K562 (cell line): Measurements from ENCODE around the gene MSX1. TPM values are rescaled to one million over a fixed set of nuclear protein-coding genes. Genes with fewer than 3 reads are reported as not detected.

Source experiments
- ATAC-seq: fragments of 200-7000 bp; cut with Tn5 transposase; 3 replicates; pipeline ENCODE4 v1.9.1; 2020; ENCODE audit warnings: moderate library complexity
- BruUV-seq: library from RNA; stranded (reverse); fragments of 400-500 nt; replicated peaks from 2 replicates; lab custom pipeline; 2021; lab: Mats Ljungman, UMichigan
- CTCF ChIA-PET: fragments of 300-600 bp; formaldehyde crosslinking; extraction: SDS; loops from one replicate; lab custom pipeline; 2021; ENCODE audit warnings: low intra/inter-chr PET ratio; lab: Yijun Ruan, JAX
- POLR2A ChIA-PET: fragments of 300-600, 350-650 bp; sonication (Branson Sonifier 250); formaldehyde crosslinking; extraction: SDS; loops from one replicate; lab custom pipeline; 2021; ENCODE audit warnings: antibody characterized with exemption, inconsistent platforms; lab: Yijun Ruan, JAX
- DNase-seq, 4 experiments: peaks; one replicate each; pipeline versions ENCODE4 v3.0.0 to v3.0.0-alpha.2; 2011 to 2018; ENCODE audit warnings: low spot score in 3 of 4, mixed read lengths in 3 of 4; ENCODE audit errors: extremely low read depth in 1 of 4
- FAIRE-seq: peaks from 2 replicates; lab custom pipeline; 2011; peaks lifted over from hg19 to GRCh38; lab: Jason Lieb, UNC
- H2AFZ ChIP-seq: 2 replicates; pipeline ENCODE4 v1.6.0; 2011; ENCODE audit warnings: low read depth, low read length, control low read depth, inconsistent platforms
- H3K27ac ChIP-seq: fragments of 200-600 bp; 3 replicates; pipeline ENCODE4 v1.8.0; 2011; ENCODE audit warnings: low read depth, mild to moderate bottlenecking, control low read depth, inconsistent platforms, low read length, moderate library complexity, mixed read lengths; ENCODE audit errors: extremely low read depth
- H3K27me3 ChIP-seq, 2 experiments: fragments of 300-600 bp in 1 of 2; 2 replicates in 1 of 2; 3 replicates in 1 of 2; pipeline versions ENCODE4 v1.6.0 to v1.8.0; 2011; ENCODE audit warnings: inconsistent platforms in 2 of 2, low read length in 2 of 2, mild to moderate bottlenecking in 1 of 2, mixed read lengths in 1 of 2, moderate library complexity in 1 of 2; ENCODE audit not compliant: control insufficient read depth in 2 of 2, insufficient read depth in 2 of 2
- H3K36me3 ChIP-seq: fragments of 300-600 bp; 3 replicates; pipeline ENCODE4 v1.8.0; 2011; ENCODE audit warnings: mild to moderate bottlenecking, low read length, inconsistent platforms; ENCODE audit not compliant: control insufficient read depth, insufficient read depth
- H3K4me1 ChIP-seq, 2 experiments: fragments of 200-600 bp in 1 of 2; replicated peaks in 1 of 2; 2 replicates in 1 of 2; 3 replicates in 1 of 2; pipeline versions ENCODE4 v1.5.1 to v1.8.0; 2011; ENCODE audit warnings: inconsistent platforms in 2 of 2, low read length in 2 of 2, mild to moderate bottlenecking in 1 of 2, mixed read lengths in 1 of 2, moderate library complexity in 1 of 2; ENCODE audit not compliant: control insufficient read depth in 2 of 2, insufficient read depth in 2 of 2
- H3K4me2 ChIP-seq: 2 replicates; pipeline ENCODE4 v1.6.1; 2011; ENCODE audit warnings: low read length, control low read depth, inconsistent platforms, mixed read lengths; ENCODE audit not compliant: insufficient read depth
- H3K4me3 ChIP-seq: fragments of 200-600 bp; sonication (generic), shearing (Covaris generic); 2 replicates; pipeline ENCODE4 v1.5.1; 2016; ENCODE audit warnings: control low read depth, inconsistent platforms
- H3K79me2 ChIP-seq: fragments of 200-600 bp; 3 replicates; pipeline ENCODE4 v1.8.0; 2011; ENCODE audit warnings: low read length, inconsistent platforms; ENCODE audit not compliant: control insufficient read depth, insufficient read depth
- H3K9ac ChIP-seq, 2 experiments: 2 replicates each; pipeline versions ENCODE4 v1.6.0 to v1.6.1; 2011; ENCODE audit warnings: low read depth in 2 of 2, low read length in 2 of 2, control low read depth in 1 of 2, inconsistent platforms in 1 of 2, mild to moderate bottlenecking in 1 of 2, mixed read lengths in 1 of 2; ENCODE audit not compliant: insufficient read depth in 1 of 2
- H3K9me1 ChIP-seq: one replicate; pipeline ENCODE4 v1.6.0; 2011; ENCODE audit warnings: inconsistent platforms, mild to moderate bottlenecking, low read length, moderate library complexity; ENCODE audit not compliant: control insufficient read depth, insufficient read depth
- H3K9me3 ChIP-seq: replicated peaks from 2 replicates; pipeline ENCODE4 v1.5.1; 2011; ENCODE audit warnings: low read depth, low read length, inconsistent platforms; ENCODE audit not compliant: control insufficient read depth, insufficient read depth
- H4K20me1 ChIP-seq: replicated peaks from 2 replicates; pipeline ENCODE4 v1.6.1; 2011; ENCODE audit warnings: low read length, inconsistent platforms, mixed read lengths; ENCODE audit not compliant: control insufficient read depth, insufficient read depth
- EZH2 ChIP-seq: IDR thresholded peaks from 2 replicates; pipeline ENCODE4 v1.6.1; 2012; ENCODE audit warnings: low read depth, mild to moderate bottlenecking, inconsistent platforms, low read length, borderline replicate concordance
- HDGF ChIP-seq: fragments of 450-650 bp; IDR thresholded peaks from 2 replicates; pipeline ENCODE4 v1.6.1; 2016
- NEUROD1 ChIP-seq: fragments of 150-350 bp; IDR thresholded peaks from 2 replicates; pipeline ENCODE4 v1.6.1; 2014; ENCODE audit warnings: borderline replicate concordance, low read length, low read depth; ENCODE audit not compliant: partially characterized antibody
- NKRF ChIP-seq: fragments of 450-650 bp; IDR thresholded peaks from 2 replicates; pipeline ENCODE4 v1.6.1; 2016; ENCODE audit warnings: borderline replicate concordance
- SETDB1 ChIP-seq: IDR thresholded peaks from one replicate; pipeline ENCODE4 v1.6.1; 2012; ENCODE audit warnings: low read length, control low read depth, inconsistent platforms
- SIN3B ChIP-seq: fragments of 450-650 bp; IDR thresholded peaks from 2 replicates; pipeline ENCODE4 v1.6.1; 2017; ENCODE audit warnings: low read depth, mild to moderate bottlenecking, moderate library complexity
- SPI1 ChIP-seq: IDR thresholded peaks from 2 replicates; pipeline ENCODE4 v1.6.1; 2011; ENCODE audit warnings: low read depth, low read length, control low read depth, borderline replicate concordance
- WGBS: fragments of 100-300 bp; shearing (Covaris generic); methylation state at CpG from one replicate; pipeline ENCODE4 v1.1.6; 2016; ENCODE audit warnings: low coverage, mixed read lengths; ENCODE audit not compliant: insufficient coverage; ENCODE audit errors: missing lambda C conversion rate; 5-methylcytosine and 5-hydroxymethylcytosine counted together
- in situ Hi-C: fragments of 300-500 bp; cut with MboI; formaldehyde crosslinking; loops from 4 replicates; pipeline ENCODE4 v1.15.0; 2018; ENCODE audit warnings: inconsistent platforms, mixed read lengths
- intact Hi-C: fragments of 100-400 bp; cut with micrococcal nuclease; formaldehyde crosslinking; loops from 2 replicates; pipeline ENCODE4 v1.14.2; 2022
- polyA plus RNA-seq, 8 experiments: library from polyadenylated mRNA; depleted of rRNA in 4 of 8; stranded (reverse) in 5 of 8; unstranded in 3 of 8; fragments of >200 nt; fragmentation: Nextera tagmentation in 2 of 8; fragmentation: Illumina TruSeq in 1 of 8; extraction: Ambion mirVana in 2 of 8; extraction: Trizol in 1 of 8; gene quantifications; 2 replicates each; pipeline versions ENCODE4 v1.2.1 to v1.2.3, GENCODE V29; 2011 to 2014; ENCODE audit warnings: inconsistent platforms in 1 of 8, missing spikeins in 1 of 8
- total RNA-seq, 7 experiments: library from RNA; depleted of rRNA in 6 of 7; stranded (reverse); fragments of >200 nt in 6 of 7; fragmentation: Illumina TruSeq in 2 of 7; extraction: Trizol in 2 of 7; gene quantifications; 2 replicates each; pipeline versions ENCODE4 v1.2.1 to v1.2.3, GENCODE V29; 2011 to 2021; ENCODE audit warnings: low replicate concordance in 1 of 7

MSX1 gene
- total and polyA plus RNA-seq, 9 of the 15 experiments (the other 6 are each of a cell fraction or from before 2014, with no cell fraction given) = 1.3 to 6.3 (median 2.3) TPM

GRCh38 chr4:4869731-4870571 lies 10.5 kb downstream of the MSX1 start:
- in situ Hi-C loops = no loop called here

More at GRCh38 chr4:4869731-4870571, 10.5 kb downstream of the MSX1 start:
- no TSS peak for BruUV-seq
- Histone ChIP-seq H3K27ac (no peak overlapping the region), H3K9ac (no peak overlapping the region), H2AFZ (no peak overlapping the region), H3K79me2 (no peaks in the 10 kb centered on the region), H3K4me2 (no peak overlapping the region), H3K36me3 (no peaks in the 10 kb centered on the region), H3K4me1 (peaks cover 0 to 6% of the 10 kb centered on the region in 2 experiments; a peak in 2 of 5 replicates), H4K20me1 (peaks cover 13% of the 10 kb centered on the region), H3K9me3 (no peaks in the 10 kb centered on the region), H3K4me3 (no peak overlapping the region), H3K9me1 (no peaks in the 10 kb centered on the region), H3K27me3 (peaks cover 65 to 96% of the 10 kb centered on the region in 2 experiments)
- WGBS = 8% methylated on average over 40 of the region's 40 CpGs
- POLR2A ChIA-PET = no interaction called here
- no peak for DNase-seq
- ATAC-seq = no peak
- CTCF ChIA-PET = no interaction called here
- FAIRE-seq = no peak
- TF ChIP-seq NKRF (no peak), SETDB1 (no peak), HDGF (no peak), SIN3B (no peak), EZH2 (0 out of 2 replicates have a peak, but pooled peaks have one; percentile 11), NEUROD1 (no peak), SPI1 (no peak)
- intact Hi-C loops = loop anchor here (10.0 kb wide), 1 partner anchor 195 kb away; no protein-coding TSS in a partner anchor
